OCI-LY3 (cell line): ENCODE measurements around the gene RAET1L.
"Not testable (repeated sequence)": the region's sequence is repeated elsewhere in the genome, so short reads cannot be mapped to it uniquely, and the experiment has no call there.

Source experiments
- H2AFZ ChIP-seq: fragments of 200-600, 300-600 bp; shearing (Covaris generic); 2 replicates; pipeline ENCODE4 v1.6.0; 2014; ENCODE audit warnings: antibody characterized with exemption, low read depth, low read length
- H3K27ac ChIP-seq: fragments of 200-600, 300-600 bp; sonication (generic); 2 replicates; pipeline ENCODE4 v1.5.1; 2014; ENCODE audit warnings: mild to moderate bottlenecking, low read length, moderate library complexity, mixed read lengths
- H3K27me3 ChIP-seq: fragments of 200-600, 300-600 bp; sonication (generic); 2 replicates; pipeline ENCODE4 v1.6.1; 2014; ENCODE audit warnings: low read depth, low read length, mixed read lengths
- H3K36me3 ChIP-seq: fragments of 200-600, 300-600 bp; sonication (generic); replicated peaks from 2 replicates; pipeline ENCODE3; 2014; ENCODE audit warnings: low read depth, low read length, mixed read lengths
- H3K4me1 ChIP-seq: fragments of 300-600, 200-600 bp; sonication (generic); 2 replicates; pipeline ENCODE4 v1.6.1; 2014; ENCODE audit warnings: low read length, mixed read lengths
- H3K4me2 ChIP-seq: fragments of 200-600, 300-600 bp; sonication (generic); 2 replicates; pipeline ENCODE4 v1.6.1; 2014; ENCODE audit warnings: low read length, mixed read lengths
- H3K4me3 ChIP-seq: fragments of 300-600, 200-600 bp; sonication (generic); 2 replicates; pipeline ENCODE4 v1.5.1; 2014; ENCODE audit warnings: antibody characterized with exemption, mild to moderate bottlenecking, low read length, moderate library complexity
- H3K79me2 ChIP-seq: fragments of 300-600, 200-600 bp; shearing (Covaris generic); 2 replicates; pipeline ENCODE4 v1.6.1; 2014; ENCODE audit warnings: mild to moderate bottlenecking, low read length, mixed read lengths
- H3K9ac ChIP-seq: fragments of 300-600, 200-600 bp; shearing (Covaris generic); 2 replicates; pipeline ENCODE4 v1.6.0; 2014; ENCODE audit warnings: mild to moderate bottlenecking, low read length, moderate library complexity
- H3K9me3 ChIP-seq: fragments of 200-600, 300-600 bp; shearing (Covaris generic); 2 replicates; pipeline ENCODE4 v1.6.1; 2014; ENCODE audit warnings: low read length, mixed read lengths; ENCODE audit not compliant: insufficient read depth
- H4K20me1 ChIP-seq: fragments of 200-600, 300-600 bp; sonication (generic); 2 replicates; pipeline ENCODE4 v1.6.1; 2016; ENCODE audit warnings: low read length, mixed read lengths; ENCODE audit not compliant: insufficient read depth
- CTCF ChIP-seq: fragments of 200-600, 300-600 bp; sonication (generic); IDR thresholded peaks from 2 replicates; pipeline ENCODE4 v1.5.1; 2014; ENCODE audit warnings: antibody characterized with exemption, low read length, low read depth
- EZH2phosphoT487 ChIP-seq: fragments of 200-600 bp; shearing (Covaris generic); IDR thresholded peaks from 2 replicates; pipeline ENCODE4 v1.6.1; 2018; ENCODE audit warnings: antibody characterized with exemption, mixed run types, low read depth

The RAET1L gene

GRCh38 chr6:149975400-149975799 lies 49.9 kb downstream of the RAET1L start:
- Histone ChIP-seq H3K9me3 (no peaks in the 10 kb centered on the region), H3K27me3 (peaks cover 7% of the 10 kb centered on the region; the same call in 1 of the 2 replicates), H2AFZ (no peak overlapping the region), H3K4me3 (no peak overlapping the region), H4K20me1 (no peaks in the 10 kb centered on the region), H3K27ac (no peak overlapping the region), H3K9ac (no peak overlapping the region), H3K4me2 (no peak overlapping the region), H3K79me2 (no peaks in the 10 kb centered on the region), H3K4me1 (no peaks in the 10 kb centered on the region), H3K36me3 (no peaks in the 10 kb centered on the region)
- TF ChIP-seq EZH2phosphoT487 (no peak), CTCF (no peak)

GRCh38 chr6:149974825-149975224 lies 50.5 kb downstream of the RAET1L start:
- TF ChIP-seq CTCF (no peak), EZH2phosphoT487 (no peak)
- Histone ChIP-seq H3K27ac (no peak overlapping the region), H3K9ac (no peak overlapping the region), H2AFZ (no peak overlapping the region), H3K4me3 (no peak overlapping the region), H3K9me3 (no peaks in the 10 kb centered on the region), H3K4me2 (no peak overlapping the region), H3K79me2 (no peaks in the 10 kb centered on the region), H3K36me3 (no peaks in the 10 kb centered on the region), H3K4me1 (no peaks in the 10 kb centered on the region), H3K27me3 (peaks cover 7% of the 10 kb centered on the region; the same call in 1 of the 2 replicates), H4K20me1 (no peaks in the 10 kb centered on the region)

GRCh38 chr6:149974394-149974793 lies 50.9 kb downstream of the RAET1L start:
- not testable (repeated sequence) for H3K79me2 ChIP-seq, H3K27me3 ChIP-seq, H3K4me3 ChIP-seq, H3K9ac ChIP-seq, H2AFZ ChIP-seq, H3K36me3 ChIP-seq, H3K4me1 ChIP-seq, H3K27ac ChIP-seq, H3K4me2 ChIP-seq, H4K20me1 ChIP-seq, H3K9me3 ChIP-seq

- Histone ChIP-seq H3K27ac (no peak overlapping the region), H3K27me3 (no peaks in the 10 kb centered on the region), H3K79me2 (no peaks in the 10 kb centered on the region)
These were observed 55.7 kb downstream of the RAET1L start for GRCh38 chr6:149969635-149970034.

GRCh38 chr6:149968909-149969308 lies 56.4 kb downstream of the RAET1L start:
- H2AFZ ChIP-seq, H3K4me2 ChIP-seq, H4K20me1 ChIP-seq, H3K27ac ChIP-seq, H3K4me1 ChIP-seq, H3K9me3 ChIP-seq, H3K27me3 ChIP-seq, H3K36me3 ChIP-seq, H3K9ac ChIP-seq, H3K79me2 ChIP-seq, H3K4me3 ChIP-seq: not testable (repeated sequence)

More at GRCh38 chr6:149969635-149970034, 55.7 kb downstream of the RAET1L start:
- no peak for TF ChIP-seq EZH2phosphoT487
- no peak for TF ChIP-seq CTCF
- no peaks in the 10 kb centered on the region for H3K9me3 ChIP-seq
- H3K4me1 ChIP-seq, result no peaks in the 10 kb centered on the region
- no peak overlapping the region for H2AFZ ChIP-seq
- H4K20me1 ChIP-seq, result no peaks in the 10 kb centered on the region
- no peak overlapping the region for H3K9ac ChIP-seq
- no peak overlapping the region for H3K4me3 ChIP-seq
- H3K4me2 ChIP-seq, result no peak overlapping the region
- no peaks in the 10 kb centered on the region for H3K36me3 ChIP-seq
